CD4-positive, alpha-beta memory T cell (primary cell): ENCODE measurements around the gene MXD4. TPM values are rescaled to one million over a fixed set of nuclear protein-coding genes. Genes with fewer than 3 reads are reported as not detected.

Source experiments
- CTCF ChIA-PET: fragments of 350-600 bp; sonication (Branson Sonifier 250); formaldehyde crosslinking; loops from one replicate; lab custom pipeline; 2021; ENCODE audit warnings: inconsistent platforms; ENCODE audit not compliant: partially characterized antibody; lab: Charles Lee
- POLR2A ChIA-PET: fragments of 350-600 bp; sonication (Branson Sonifier 250); formaldehyde crosslinking; loops from one replicate; lab custom pipeline; 2021; ENCODE audit not compliant: partially characterized antibody; lab: Charles Lee
- DNase-seq, 5 donors: peaks; one replicate each; pipeline versions ENCODE4 v3.0.0 to v3.0.0-alpha.2; 2020 to 2022; ENCODE audit warnings: mixed read lengths in 1 of 5
- H3K27ac ChIP-seq: one replicate; pipeline ENCODE4 v1.7.0; 2013; ENCODE audit warnings: low read depth, low read length
- H3K27me3 ChIP-seq: 2 replicates; pipeline ENCODE4 v1.7.0; 2013; ENCODE audit warnings: mild to moderate bottlenecking, low read length, moderate library complexity; ENCODE audit not compliant: insufficient read depth
- H3K36me3 ChIP-seq: 2 replicates; pipeline ENCODE4 v1.7.0; 2013; ENCODE audit warnings: mild to moderate bottlenecking, low read length, moderate library complexity; ENCODE audit not compliant: insufficient read depth
- H3K4me1 ChIP-seq: 2 replicates; pipeline ENCODE4 v1.7.0; 2013; ENCODE audit warnings: mild to moderate bottlenecking, low read length, moderate library complexity; ENCODE audit not compliant: insufficient read depth
- H3K4me3 ChIP-seq, 2 donors: one replicate each; pipeline ENCODE4 v1.7.0; 2013; ENCODE audit warnings: low read length in 2 of 2, mild to moderate bottlenecking in 1 of 2
- H3K9me3 ChIP-seq, 2 donors: one replicate each; pipeline ENCODE4 v1.7.0; 2013; ENCODE audit warnings: low read length in 2 of 2, control low read depth in 1 of 2; ENCODE audit not compliant: control insufficient read depth in 1 of 2
- H3K27ac Mint-ChIP-seq, 7 donors: one replicate each; pipeline ENCODE4 v1.8.0; 2020 to 2021; ENCODE audit warnings: mixed read lengths in 7 of 7, mild to moderate bottlenecking in 6 of 7, inconsistent platforms in 3 of 7, moderate library complexity in 3 of 7
- H3K27me3 Mint-ChIP-seq, 2 donors: one replicate each; pipeline ENCODE4 v1.8.0; 2020 to 2021; ENCODE audit warnings: mixed read lengths in 2 of 2
- H3K36me3 Mint-ChIP-seq, 2 donors: one replicate each; pipeline ENCODE4 v1.8.0; 2020 to 2021; ENCODE audit warnings: mixed read lengths in 2 of 2, inconsistent platforms in 1 of 2, mild to moderate bottlenecking in 1 of 2
- H3K4me1 Mint-ChIP-seq, 4 donors: one replicate each; pipeline ENCODE4 v1.8.0; 2020 to 2021; ENCODE audit warnings: mixed read lengths in 4 of 4, mild to moderate bottlenecking in 1 of 4
- H3K4me3 Mint-ChIP-seq, 8 donors: one replicate each; pipeline ENCODE4 v1.8.0; 2020 to 2021; ENCODE audit warnings: mixed read lengths in 8 of 8, mild to moderate bottlenecking in 7 of 8, moderate library complexity in 6 of 8, inconsistent platforms in 3 of 8
- H3K9me3 Mint-ChIP-seq, 8 donors: one replicate each; pipeline ENCODE4 v1.8.0; 2020 to 2021; ENCODE audit warnings: mixed read lengths in 8 of 8, mild to moderate bottlenecking in 5 of 8, inconsistent platforms in 3 of 8, moderate library complexity in 1 of 8
- intact Hi-C: fragments of 100-400 bp; cut with micrococcal nuclease; formaldehyde crosslinking; loops from one replicate; pipeline ENCODE4 v1.15.1; 2023
- polyA plus RNA-seq, 2 donors: library from polyadenylated mRNA; unstranded; fragments of 300-500 nt; fragmentation: Illumina TruSeq; gene quantifications; one replicate each; pipeline ENCODE4 v1.2.3, GENCODE V29; 2021
- total RNA-seq, 2 experiments: library from RNA; stranded (reverse); gene quantifications; one replicate each; pipeline ENCODE4 v1.2.3, GENCODE V29; 2021

Gene MXD4
- total and polyA plus RNA-seq, 4 experiments from 2014 or later, result 31.9 to 67.5 (median 57.7) TPM

DNA sequence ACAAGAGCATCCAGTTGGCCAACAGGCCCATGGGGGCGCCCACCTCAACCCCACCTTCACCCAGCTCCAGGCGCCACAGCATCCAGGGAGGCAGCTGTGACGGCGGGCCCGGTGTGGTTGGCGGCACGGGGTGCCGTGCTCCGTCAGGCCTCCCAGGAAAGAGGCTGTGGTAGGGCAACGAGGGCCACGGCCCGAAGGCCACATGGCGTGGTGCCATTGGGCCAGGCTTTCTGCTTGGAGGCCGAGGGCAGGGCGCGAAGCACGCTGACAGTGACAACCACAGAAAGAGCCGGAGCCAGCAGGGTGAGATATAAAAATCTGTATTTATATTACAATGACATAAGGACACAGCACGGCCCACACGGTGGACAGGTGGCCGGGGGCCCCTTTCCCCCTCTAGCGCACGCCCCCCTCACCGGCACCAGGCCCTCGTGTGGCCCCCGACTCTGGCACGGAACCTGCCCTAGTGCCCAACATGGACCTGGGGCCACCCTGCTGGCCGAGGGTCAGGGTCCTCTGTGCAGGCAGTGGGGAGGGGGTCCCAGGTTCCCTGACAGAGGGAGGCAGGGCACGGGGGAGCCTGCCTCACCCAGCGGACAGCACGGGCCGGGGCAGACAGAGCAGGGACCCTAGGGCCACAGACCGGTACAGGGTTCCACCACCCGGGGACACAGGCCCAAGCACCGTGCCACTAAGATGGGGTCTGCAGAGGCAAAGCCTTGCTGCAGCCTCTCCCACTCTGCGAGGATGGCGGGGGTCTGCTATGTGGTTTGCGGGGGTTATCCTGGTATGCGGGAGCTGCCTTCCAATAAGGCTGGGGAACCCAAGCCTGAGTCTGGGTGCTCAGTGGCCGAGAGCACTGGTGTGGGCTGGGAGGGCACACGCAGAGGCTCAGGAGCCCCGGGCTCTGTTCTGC, 14.5 kb downstream of the MXD4 start:
- H3K27ac ChIP-seq, result no peak overlapping the region
- H3K4me3 Mint-ChIP-seq, result no peak overlapping the region
- no peaks in the 10 kb centered on the region for H3K9me3 ChIP-seq
- H3K36me3 Mint-ChIP-seq, result peaks cover 0 to 19% of the 10 kb centered on the region in 2 donors
- H3K36me3 ChIP-seq, result peaks cover 17% of the 10 kb centered on the region
- peaks cover 0 to 2% (median 0%) of the 10 kb centered on the region in 8 donors for H3K9me3 Mint-ChIP-seq
- peak overlapping the region in 2 of 7 donors; percentile 44 to 52 for H3K27ac Mint-ChIP-seq
- no peak overlapping the region for H3K4me3 ChIP-seq
- H3K4me1 ChIP-seq, result peaks cover 4% of the 10 kb centered on the region
- DNase-seq, result no peak
- CTCF ChIA-PET, result interaction anchor here (0.8 kb wide), 1 partner anchor 113 kb away, joined by 3 read pairs; no protein-coding TSS in a partner anchor
- intact Hi-C loops, result no loop called here
- H3K4me1 Mint-ChIP-seq, result peaks cover 15 to 30% (median 20%) of the 10 kb centered on the region in 4 donors
- POLR2A ChIA-PET, result no interaction called here
- no peaks in the 10 kb centered on the region for H3K27me3 ChIP-seq
- H3K27me3 Mint-ChIP-seq, result no peaks in the 10 kb centered on the region

DNA sequence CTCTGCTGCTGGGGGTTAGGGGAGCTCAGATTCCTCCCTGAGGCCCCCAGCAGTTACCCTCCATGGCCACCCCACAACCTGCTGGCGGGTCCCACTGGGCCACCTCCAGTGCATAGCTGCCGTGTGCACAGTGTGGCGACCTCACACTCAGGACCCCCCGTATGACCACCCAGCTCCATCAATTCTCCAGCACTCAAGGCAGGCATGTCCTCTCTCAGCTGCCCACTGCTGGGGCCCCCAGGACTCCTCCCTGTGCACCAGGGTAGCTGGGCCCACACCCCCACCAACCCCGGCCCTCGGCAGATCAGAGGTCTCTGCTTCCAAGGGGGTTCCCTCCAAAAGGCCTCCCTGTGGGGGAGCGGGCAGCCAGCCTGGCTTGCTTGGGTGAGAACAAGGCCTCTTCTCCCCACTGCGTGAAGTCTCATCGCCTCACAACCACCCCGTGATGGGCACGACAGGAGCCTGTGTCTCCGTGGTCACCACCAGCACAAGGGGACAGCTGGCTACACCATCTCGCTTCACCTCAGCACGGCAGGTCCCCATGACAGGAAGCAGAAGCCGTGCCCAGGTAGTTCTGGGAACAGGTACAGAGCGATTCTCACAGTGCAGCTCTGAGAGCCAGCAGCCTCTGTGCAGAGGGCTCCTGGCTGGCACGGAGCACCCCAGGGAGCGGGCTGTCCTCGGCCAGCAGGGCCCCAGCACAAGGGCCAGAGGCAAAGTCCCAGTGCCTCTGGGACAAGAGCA, 15.4 kb downstream of the MXD4 start:
- ChIA-PET CTCF (no interaction called here), POLR2A (interaction anchor here (1.1 kb wide), 1 partner anchor 15 kb away, joined by 5 read pairs; the partner anchor contains the start of gene MXD4)
- peaks cover 0 to 12% of the 10 kb centered on the region in 2 donors for H3K36me3 Mint-ChIP-seq
- no peak for DNase-seq
- H3K27me3 ChIP-seq, result no peaks in the 10 kb centered on the region
- intact Hi-C loops, result no loop called here
- peaks cover 16 to 32% (median 24%) of the 10 kb centered on the region in 4 donors for H3K4me1 Mint-ChIP-seq
- H3K9me3 ChIP-seq, result no peaks in the 10 kb centered on the region
- H3K27me3 Mint-ChIP-seq, result no peaks in the 10 kb centered on the region
- peak overlapping the region in 3 of 7 donors; percentile 24 to 78 (median 46) for H3K27ac Mint-ChIP-seq
- H3K36me3 ChIP-seq, result peaks cover 17% of the 10 kb centered on the region
- no peak overlapping the region for H3K4me3 ChIP-seq
- H3K4me3 Mint-ChIP-seq, result no peak overlapping the region
- H3K4me1 ChIP-seq, result peaks cover 4% of the 10 kb centered on the region
- H3K9me3 Mint-ChIP-seq, result peaks cover 0 to 1% (median 0%) of the 10 kb centered on the region in 8 donors
- no peak overlapping the region for H3K27ac ChIP-seq

DNA sequence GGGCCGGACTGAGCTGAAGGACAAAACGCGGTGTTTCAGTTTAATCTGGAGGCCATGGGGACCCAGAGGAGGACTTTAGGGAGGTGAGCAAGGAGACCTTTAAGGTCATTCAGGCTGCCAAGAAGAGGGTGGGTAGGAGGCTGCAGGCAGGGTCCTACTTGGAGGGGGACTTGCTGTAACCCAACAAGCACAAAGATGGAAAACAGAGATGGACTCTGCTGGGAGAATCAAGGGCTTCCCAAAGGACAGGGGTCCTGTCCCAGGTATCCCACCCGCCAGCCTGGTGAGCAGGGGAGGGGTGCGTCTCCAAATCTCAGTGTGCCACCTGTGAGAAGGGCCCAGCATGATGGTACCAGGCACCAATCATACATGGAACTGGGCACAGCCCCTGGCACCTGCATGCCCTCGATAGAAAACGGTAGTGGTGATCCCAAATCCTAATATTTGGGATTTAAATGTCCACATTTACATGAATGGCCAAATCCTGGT, 16.1 kb downstream of the MXD4 start:
- peaks cover 5% of the 10 kb centered on the region for H3K4me1 ChIP-seq
- Mint-ChIP-seq H3K36me3 (peaks cover 0 to 16% of the 10 kb centered on the region in 2 donors), H3K27me3 (no peaks in the 10 kb centered on the region), H3K9me3 (no peaks in the 10 kb centered on the region), H3K4me1 (peaks cover 18 to 36% (median 27%) of the 10 kb centered on the region in 4 donors), H3K27ac (peak overlapping the region in 5 of 7 donors; percentile 61 to 94 (median 87)), H3K4me3 (no peak overlapping the region)
- ChIA-PET POLR2A (interaction anchor here (0.6 to 1.1 kb wide), 2 partner anchors 10 to 16 kb away, joined by 4 to 5 read pairs; partner anchors contain the start of gene MXD4), CTCF (no interaction called here)
- no peak for DNase-seq
- peaks cover 17% of the 10 kb centered on the region for H3K36me3 ChIP-seq
- intact Hi-C loops, result no loop called here
- no peak overlapping the region for H3K27ac ChIP-seq
- no peaks in the 10 kb centered on the region for H3K9me3 ChIP-seq
- no peak overlapping the region for H3K4me3 ChIP-seq
- H3K27me3 ChIP-seq, result no peaks in the 10 kb centered on the region

DNA sequence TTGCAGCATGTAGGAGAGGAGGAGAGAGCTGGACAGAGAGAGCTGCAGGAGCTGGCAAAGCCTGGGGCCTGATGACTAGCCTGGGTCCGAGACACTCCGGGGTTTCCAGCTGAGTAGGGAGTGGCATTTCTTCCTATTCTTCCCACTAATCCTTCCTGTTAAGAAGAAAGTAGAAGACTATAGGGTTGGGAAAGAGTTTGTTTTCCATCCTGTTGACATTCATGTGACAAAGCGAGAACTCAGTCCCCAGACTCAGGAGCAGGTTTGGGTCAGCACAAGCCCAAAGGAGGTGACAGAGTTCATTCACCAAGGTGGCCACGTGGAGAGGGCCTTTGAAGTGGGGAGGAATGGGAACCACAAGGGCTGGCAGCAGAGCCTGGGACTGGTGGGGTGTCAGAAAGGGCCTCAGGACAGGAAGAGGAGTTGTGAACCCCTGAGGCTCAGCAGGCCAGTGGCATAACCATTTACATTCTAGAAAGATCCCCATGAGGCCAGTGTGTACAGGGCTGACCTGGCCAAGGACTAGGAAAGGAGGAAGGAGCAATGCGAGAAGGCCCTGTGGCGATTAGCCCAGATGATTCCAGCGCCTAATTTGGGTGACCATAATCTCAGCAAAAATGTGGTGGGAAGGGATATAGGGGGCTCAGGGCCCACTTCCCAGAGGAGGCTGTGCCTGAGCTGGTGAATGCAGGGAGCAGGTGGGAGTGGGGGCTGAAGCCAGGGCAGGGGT, 16.7 kb downstream of the MXD4 start:
- intact Hi-C loops, result no loop called here
- Mint-ChIP-seq H3K36me3 (peaks cover 0 to 21% of the 10 kb centered on the region in 2 donors), H3K27me3 (no peaks in the 10 kb centered on the region), H3K4me3 (no peak overlapping the region), H3K9me3 (no peaks in the 10 kb centered on the region), H3K4me1 (peaks cover 24 to 42% (median 33%) of the 10 kb centered on the region in 4 donors), H3K27ac (peak overlapping the region; percentile 61 to 94 (median 87))
- Histone ChIP-seq H3K27me3 (no peaks in the 10 kb centered on the region), H3K27ac (no peak overlapping the region), H3K36me3 (peaks cover 15% of the 10 kb centered on the region), H3K4me1 (peaks cover 11% of the 10 kb centered on the region), H3K9me3 (no peaks in the 10 kb centered on the region), H3K4me3 (no peak overlapping the region)
- ChIA-PET CTCF (interaction anchor here (1.0 to 1.1 kb wide), 2 partner anchors 19 to 25 kb away, joined by 3 read pairs; no protein-coding TSS in a partner anchor), POLR2A (interaction anchor here (0.6 to 1.8 kb wide), 3 partner anchors 10 to 167 kb away, joined by 4 to 5 read pairs (median 4); no protein-coding TSS in a partner anchor)
- DNase-seq, result no peak

DNA sequence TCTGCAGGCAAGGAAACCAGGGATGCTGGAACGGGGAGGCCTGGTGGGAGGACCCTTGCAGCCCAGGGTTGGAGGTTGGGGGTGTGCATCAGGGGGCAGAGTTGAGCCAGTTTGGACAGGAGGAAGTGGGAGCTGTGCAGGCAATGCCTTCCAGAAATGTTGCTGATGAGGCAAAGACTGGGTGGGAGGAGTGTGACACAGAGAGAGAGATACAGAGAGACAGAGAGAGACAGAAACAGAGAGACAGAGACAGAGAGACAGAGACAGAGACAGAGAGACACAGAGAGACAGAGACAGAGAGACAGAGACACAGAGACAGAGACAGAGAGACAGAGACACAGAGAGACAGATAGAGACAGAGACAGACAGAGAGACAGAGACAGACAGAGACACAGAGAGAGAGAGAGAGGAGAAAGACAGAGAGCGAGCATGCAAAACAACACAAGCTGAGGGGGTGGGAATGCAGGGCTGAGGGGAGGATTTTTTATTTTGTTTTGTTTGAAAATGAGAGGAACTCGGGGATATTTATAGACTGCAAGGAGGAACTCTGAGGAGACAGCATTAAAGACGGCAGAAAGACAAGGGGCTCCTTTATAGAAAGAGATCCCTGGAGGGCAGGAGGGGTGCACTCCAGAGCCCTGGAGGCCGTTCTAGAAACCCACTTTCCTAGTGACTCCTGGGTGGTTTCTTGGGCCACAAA, 18.1 kb downstream of the MXD4 start:
- ChIA-PET CTCF (interaction anchor here (1.0 to 1.1 kb wide), 2 partner anchors 18 to 23 kb away, joined by 3 read pairs; no protein-coding TSS in a partner anchor), POLR2A (interaction anchor here (0.8 to 1.8 kb wide), 3 partner anchors 18 to 20 kb away, joined by 3 to 5 read pairs (median 3); no protein-coding TSS in a partner anchor)
- H3K4me3 Mint-ChIP-seq, result peak overlapping the region in 4 of 8 donors; percentile 1 to 20 (median 10)
- H3K4me1 Mint-ChIP-seq, result peaks cover 35 to 55% (median 44%) of the 10 kb centered on the region in 4 donors
- intact Hi-C loops, result loop anchor here (2.0 to 5.0 kb wide), 4 partner anchors 39 to 828 kb away; partner anchors contain the start of genes HTT, HTT-AS and LETM1
- Histone ChIP-seq H3K27me3 (no peaks in the 10 kb centered on the region), H3K9me3 (no peaks in the 10 kb centered on the region), H3K36me3 (peaks cover 4% of the 10 kb centered on the region), H3K27ac (no peak overlapping the region), H3K4me1 (peaks cover 25% of the 10 kb centered on the region), H3K4me3 (no peak overlapping the region)
- peaks cover 10 to 21% of the 10 kb centered on the region in 2 donors for H3K36me3 Mint-ChIP-seq
- no peak for DNase-seq
- H3K27ac Mint-ChIP-seq, result peak overlapping the region; percentile 39 to 94 (median 91)
- no peaks in the 10 kb centered on the region for H3K9me3 Mint-ChIP-seq
- no peaks in the 10 kb centered on the region for H3K27me3 Mint-ChIP-seq
